ENCODE results near the gene ZBTB42. TPM values are rescaled to one million over a fixed set of nuclear protein-coding genes. Genes with fewer than 3 reads are reported as not detected.

The ZBTB42 gene
- total and polyA plus RNA-seq, 9 donors = 3.3 to 7.2 (median 5.2) TPM

DNA sequence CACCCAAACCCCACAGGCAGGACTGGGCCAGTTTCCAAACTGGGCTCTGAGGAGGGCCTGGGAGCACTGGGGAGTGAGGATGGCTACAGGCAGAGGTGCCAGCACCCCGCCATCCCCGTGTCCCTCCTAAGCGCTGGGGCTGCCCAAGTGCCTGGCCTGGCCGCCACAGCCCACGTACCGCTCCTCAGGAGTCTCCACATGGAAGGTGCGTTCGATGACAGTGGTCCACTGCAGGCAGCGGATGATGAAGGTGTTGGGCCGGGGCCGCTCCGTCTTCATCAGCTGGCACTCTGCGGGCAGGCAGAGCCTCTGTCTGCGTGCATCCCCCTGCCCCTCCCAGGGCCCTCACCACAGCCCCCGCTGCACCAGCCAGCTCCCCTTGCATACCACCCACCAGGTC is 24.4 kb upstream of the ZBTB42 start:
- Histone ChIP-seq H3K9me3 (replicated peaks; ENCODE audit: control insufficient read depth, low read depth, low read length) (peaks cover 3% of the 10 kb centered on the region), H3K4me1 (ENCODE audit: control insufficient read depth, insufficient read depth, low read length) (peaks cover 9% of the 10 kb centered on the region), H3K27ac (ENCODE audit: low read length) (no peak overlapping the region), H3K4me3 (ENCODE audit: low read length) (no peak overlapping the region), H3K27me3 (ENCODE audit: control insufficient read depth, insufficient read depth, low read length) (no peaks in the 10 kb centered on the region), H3K36me3 (ENCODE audit: control insufficient read depth, insufficient read depth, low read length) (peaks cover 93% of the 10 kb centered on the region)
- no peak for DNase-seq
- 96% methylated on average over 15 of the region's 15 CpGs for WGBS (ENCODE audit: insufficient coverage)

DNA sequence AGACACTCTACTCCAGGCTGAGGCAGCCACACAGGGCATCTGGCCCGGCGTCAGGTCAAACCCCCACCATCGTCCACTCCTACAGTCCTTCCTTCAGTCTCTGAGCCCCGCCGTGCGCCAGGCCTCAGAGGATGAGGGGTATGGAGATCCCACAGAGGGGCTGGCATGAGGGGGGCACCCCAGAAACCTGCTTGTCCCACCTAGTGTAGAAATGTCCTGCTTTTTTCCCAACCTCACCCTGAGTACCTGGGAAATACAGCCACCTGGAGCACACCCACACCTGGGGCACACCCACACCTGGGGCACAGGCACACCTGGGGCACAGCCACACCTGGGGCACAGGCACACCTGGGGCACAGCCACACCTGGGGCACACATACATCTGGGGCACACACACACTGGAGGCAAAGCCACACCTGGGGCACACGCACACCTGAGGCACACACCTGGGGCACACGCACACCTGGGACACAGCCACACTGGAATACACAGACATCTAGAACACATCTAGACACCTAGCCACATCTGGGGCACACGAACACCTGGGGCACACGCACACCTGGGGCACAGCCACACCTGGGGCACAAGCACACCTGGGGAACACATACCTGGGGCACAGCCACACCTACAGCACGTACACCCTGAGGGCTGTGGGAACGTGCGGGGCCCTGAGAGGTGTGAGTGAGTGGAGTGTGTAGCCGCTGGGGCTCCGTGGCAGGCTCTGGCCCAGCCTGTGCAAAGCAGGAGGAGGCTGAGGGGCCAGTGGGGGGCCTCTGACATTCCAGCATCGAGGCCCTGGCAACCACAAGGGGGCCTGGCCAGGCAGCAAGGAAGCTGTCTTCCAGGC is 23.7 kb upstream of the ZBTB42 start:
- Histone ChIP-seq H3K9me3 (replicated peaks; ENCODE audit: control insufficient read depth, low read depth, low read length) (no peaks in the 10 kb centered on the region), H3K27ac (ENCODE audit: low read length) (no peak overlapping the region), H3K4me3 (ENCODE audit: low read length) (no peak overlapping the region), H3K4me1 (ENCODE audit: control insufficient read depth, insufficient read depth, low read length) (peaks cover 9% of the 10 kb centered on the region), H3K36me3 (ENCODE audit: control insufficient read depth, insufficient read depth, low read length) (peaks cover 87% of the 10 kb centered on the region), H3K27me3 (ENCODE audit: control insufficient read depth, insufficient read depth, low read length) (no peaks in the 10 kb centered on the region)
- WGBS (ENCODE audit: insufficient coverage) = 56% methylated on average over 6 of the region's 16 CpGs
- DNase-seq = no peak

GRCh38 chr14:104777808-104778249 is 23.1 kb upstream of the ZBTB42 start:
- Histone ChIP-seq H3K27ac (ENCODE audit: low read length) (no peak overlapping the region), H3K36me3 (ENCODE audit: control insufficient read depth, insufficient read depth, low read length) (peaks cover 86% of the 10 kb centered on the region), H3K9me3 (replicated peaks; ENCODE audit: control insufficient read depth, low read depth, low read length) (no peaks in the 10 kb centered on the region), H3K4me3 (ENCODE audit: low read length) (no peak overlapping the region), H3K27me3 (ENCODE audit: control insufficient read depth, insufficient read depth, low read length) (no peaks in the 10 kb centered on the region), H3K4me1 (ENCODE audit: control insufficient read depth, insufficient read depth, low read length) (peaks cover 12% of the 10 kb centered on the region)
- WGBS (ENCODE audit: insufficient coverage) = 64% methylated on average over 15 of the region's 15 CpGs
- no peak for DNase-seq

- Histone ChIP-seq H3K4me3 (ENCODE audit: low read length) (no peak overlapping the region), H3K9me3 (replicated peaks; ENCODE audit: control insufficient read depth, low read depth, low read length) (no peaks in the 10 kb centered on the region), H3K27me3 (ENCODE audit: control insufficient read depth, insufficient read depth, low read length) (no peaks in the 10 kb centered on the region), H3K27ac (ENCODE audit: low read length) (no peak overlapping the region), H3K36me3 (ENCODE audit: control insufficient read depth, insufficient read depth, low read length) (peaks cover 78% of the 10 kb centered on the region), H3K4me1 (ENCODE audit: control insufficient read depth, insufficient read depth, low read length) (peaks cover 13% of the 10 kb centered on the region)
- 77% methylated on average over 12 of the region's 15 CpGs for WGBS (ENCODE audit: insufficient coverage)
- no peak for DNase-seq
Observed at GRCh38 chr14:104778694-104779331, 22.1 kb upstream of the ZBTB42 start.

- Histone ChIP-seq H3K4me3 (ENCODE audit: low read length) (no peak overlapping the region), H3K4me1 (ENCODE audit: control insufficient read depth, insufficient read depth, low read length) (peaks cover 22% of the 10 kb centered on the region), H3K27me3 (ENCODE audit: control insufficient read depth, insufficient read depth, low read length) (no peaks in the 10 kb centered on the region), H3K27ac (ENCODE audit: low read length) (no peak overlapping the region), H3K9me3 (replicated peaks; ENCODE audit: control insufficient read depth, low read depth, low read length) (no peaks in the 10 kb centered on the region), H3K36me3 (ENCODE audit: control insufficient read depth, insufficient read depth, low read length) (peaks cover 71% of the 10 kb centered on the region)
- DNase-seq = no peak
- 88% methylated on average over 29 of the region's 32 CpGs for WGBS (ENCODE audit: insufficient coverage)
Observed at GRCh38 chr14:104779776-104780512, 21.0 kb upstream of the ZBTB42 start.

DNA sequence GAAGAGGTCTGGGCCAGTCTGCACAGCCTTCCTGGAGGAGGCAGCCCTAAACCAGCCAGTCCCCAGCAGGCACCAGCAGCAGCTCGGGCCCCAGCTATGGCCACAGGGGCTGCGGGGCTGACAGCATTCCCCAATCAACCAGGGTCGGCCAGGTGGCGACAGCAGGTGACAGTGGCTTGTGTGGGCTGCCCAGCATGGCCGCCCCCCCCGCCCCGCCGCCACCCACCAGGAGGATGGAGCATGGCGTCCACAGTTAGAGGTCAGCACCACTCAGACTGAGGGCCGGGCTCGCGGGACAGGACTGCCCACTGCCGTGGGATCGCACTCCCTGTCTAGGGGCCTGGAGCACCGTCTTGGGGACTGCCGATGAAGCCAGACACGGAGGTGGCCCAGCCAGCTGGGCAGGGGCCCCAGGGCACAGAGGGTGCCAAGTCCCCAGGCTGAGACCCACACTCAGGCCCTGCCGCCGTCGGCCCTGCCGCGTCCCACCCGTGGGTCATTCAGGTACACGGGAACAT is 20.3 kb upstream of the ZBTB42 start:
- 88% methylated on average over 23 of the region's 24 CpGs for WGBS (ENCODE audit: insufficient coverage)
- Histone ChIP-seq H3K36me3 (ENCODE audit: control insufficient read depth, insufficient read depth, low read length) (peaks cover 70% of the 10 kb centered on the region), H3K27me3 (ENCODE audit: control insufficient read depth, insufficient read depth, low read length) (no peaks in the 10 kb centered on the region), H3K9me3 (replicated peaks; ENCODE audit: control insufficient read depth, low read depth, low read length) (no peaks in the 10 kb centered on the region), H3K4me1 (ENCODE audit: control insufficient read depth, insufficient read depth, low read length) (peaks cover 22% of the 10 kb centered on the region), H3K27ac (ENCODE audit: low read length) (no peak overlapping the region), H3K4me3 (ENCODE audit: low read length) (no peak overlapping the region)
- no peak for DNase-seq

GRCh38 chr14:104781271-104782077 is 19.4 kb upstream of the ZBTB42 start:
- DNase-seq = no peak
- Histone ChIP-seq H3K27ac (ENCODE audit: low read length) (no peak overlapping the region), H3K4me3 (ENCODE audit: low read length) (no peak overlapping the region), H3K4me1 (ENCODE audit: control insufficient read depth, insufficient read depth, low read length) (peaks cover 27% of the 10 kb centered on the region), H3K27me3 (ENCODE audit: control insufficient read depth, insufficient read depth, low read length) (no peaks in the 10 kb centered on the region), H3K9me3 (replicated peaks; ENCODE audit: control insufficient read depth, low read depth, low read length) (no peaks in the 10 kb centered on the region), H3K36me3 (ENCODE audit: control insufficient read depth, insufficient read depth, low read length) (peaks cover 67% of the 10 kb centered on the region)
- WGBS (ENCODE audit: insufficient coverage) = 88% methylated on average over 15 of the region's 20 CpGs

GRCh38 chr14:104782086-104782807 is 18.7 kb upstream of the ZBTB42 start:
- H3K36me3 ChIP-seq (ENCODE audit: control insufficient read depth, insufficient read depth, low read length) = peaks cover 67% of the 10 kb centered on the region
- WGBS (ENCODE audit: insufficient coverage) = 84% methylated on average over 20 of the region's 28 CpGs
- H3K4me3 ChIP-seq (ENCODE audit: low read length) = no peak overlapping the region
- DNase-seq = no peak
- peaks cover 31% of the 10 kb centered on the region for H3K4me1 ChIP-seq (ENCODE audit: control insufficient read depth, insufficient read depth, low read length)
- no peaks in the 10 kb centered on the region for H3K9me3 ChIP-seq (replicated peaks; ENCODE audit: control insufficient read depth, low read depth, low read length)
- H3K27ac ChIP-seq (ENCODE audit: low read length) = no peak overlapping the region
- no peaks in the 10 kb centered on the region for H3K27me3 ChIP-seq (ENCODE audit: control insufficient read depth, insufficient read depth, low read length)

- Histone ChIP-seq H3K4me3 (ENCODE audit: low read length) (no peak overlapping the region), H3K4me1 (ENCODE audit: control insufficient read depth, insufficient read depth, low read length) (peaks cover 32% of the 10 kb centered on the region), H3K36me3 (ENCODE audit: control insufficient read depth, insufficient read depth, low read length) (peaks cover 68% of the 10 kb centered on the region), H3K9me3 (replicated peaks; ENCODE audit: control insufficient read depth, low read depth, low read length) (no peaks in the 10 kb centered on the region), H3K27ac (ENCODE audit: low read length) (no peak overlapping the region), H3K27me3 (ENCODE audit: control insufficient read depth, insufficient read depth, low read length) (no peaks in the 10 kb centered on the region)
- no peak for DNase-seq
- WGBS (ENCODE audit: insufficient coverage) = 63% methylated on average over 10 of the region's 13 CpGs
Observed at GRCh38 chr14:104782808-104783139, 18.1 kb upstream of the ZBTB42 start.

Data from muscle of leg (tissue), 11 donors.